ENCODE results near the gene KIF16B. TPM values are rescaled to one million over a fixed set of nuclear protein-coding genes. Genes with fewer than 3 reads are reported as not detected.

Gene KIF16B
- total and polyA plus RNA-seq, 2 of the 8 experiments (the other 6 are each of a cell fraction or from before 2014, with no cell fraction given): 3.0 to 9.2 TPM

DNA sequence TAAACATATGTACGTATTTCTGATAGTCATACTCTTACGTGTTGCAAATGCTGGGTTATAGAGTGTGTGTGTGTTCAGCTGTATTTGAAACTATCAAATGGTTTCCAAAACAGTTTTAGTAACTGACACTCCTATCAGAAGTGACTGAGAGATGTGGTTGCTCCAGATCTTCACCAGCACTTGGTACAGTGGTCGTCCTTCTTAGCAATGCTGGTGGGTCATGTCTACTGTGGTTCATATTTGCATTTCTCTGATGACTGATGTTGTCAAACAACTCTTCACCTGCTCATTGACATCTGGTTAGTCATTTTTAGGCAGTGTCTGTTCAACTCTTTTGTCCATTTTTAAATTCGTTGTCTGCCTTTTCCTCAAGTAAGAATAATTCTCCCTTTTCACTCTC lies 259.3 kb downstream of the KIF16B start:
- no peak for FAIRE-seq
- H3K9ac ChIP-seq (replicated peaks in 1 of 4; ENCODE audit: extremely low read depth in 1 of 4, low read depth in 3 of 4, low read length in 3 of 4): no peak overlapping the region
- H3K4ac ChIP-seq (replicated peaks; ENCODE audit: insufficient read length, low read depth, low read length): no peak overlapping the region
- POLR2A ChIA-PET (ENCODE audit: partially characterized antibody): no interaction called here
- no peak overlapping the region for H3K23ac ChIP-seq (ENCODE audit: insufficient read length)
- no peaks in the 10 kb centered on the region for H3K79me1 ChIP-seq (ENCODE audit: low read depth, low read length)
- H3K4me3 ChIP-seq (ENCODE audit: extremely low read depth in 1 of 4, insufficient read depth in 2 of 4, low read depth in 3 of 4, low read length in 4 of 4): no peak overlapping the region
- H3K9me3 ChIP-seq (ENCODE audit: insufficient read depth in 2 of 2, low read depth in 1 of 2, low read length in 1 of 2): no peaks in the 10 kb centered on the region
- no peak overlapping the region for H2BK20ac ChIP-seq (ENCODE audit: low read length)
- no peak overlapping the region for H3K4me2 ChIP-seq (ENCODE audit: insufficient read depth in 1 of 2, low read depth in 2 of 2, low read length in 2 of 2)
- CTCF ChIA-PET (ENCODE audit: partially characterized antibody): no interaction called here
- WGBS, 2 experiments (ENCODE audit: extremely low coverage in 1 of 2, insufficient coverage in 1 of 2, insufficient read length in 1 of 2, insufficient replicate concordance in 2 of 2, low coverage in 1 of 2, low lambda C conversion rate in 2 of 2, missing lambda C conversion rate in 1 of 2): 52% methylated on average over 4 of the region's 4 CpGs; no CpG with 5 or more reads in 1 of the 2 experiments
- no peak overlapping the region for H2AFZ ChIP-seq (ENCODE audit: low read length)
- H3K56ac ChIP-seq (replicated peaks; ENCODE audit: insufficient read length, low read depth, low read length): no peak overlapping the region
- TF ChIP-seq CHD1 (IDR thresholded peaks at IDR 0.05; ENCODE audit: low read depth, low read length) (no peak), TBP (IDR thresholded peaks at IDR 0.05; ENCODE audit: low read depth, low read length) (no peak), RXRA (IDR thresholded peaks at IDR 0.05; ENCODE audit: insufficient read depth, low read depth, low read length) (no peak), RFX5 (IDR thresholded peaks at IDR 0.05; ENCODE audit: borderline replicate concordance, low read depth, low read length) (no peak), CBX5 (IDR thresholded peaks at IDR 0.05; ENCODE audit: low read depth, low read length) (no peak), RBBP5 (IDR thresholded peaks at IDR 0.05; ENCODE audit: borderline replicate concordance, low read depth, low read length) (no peak), CHD2 (IDR thresholded peaks at IDR 0.05; ENCODE audit: low read length) (no peak), SP4 (IDR thresholded peaks at IDR 0.05; ENCODE audit: low read length) (no peak), CTBP2 (IDR thresholded peaks at IDR 0.05; ENCODE audit: borderline replicate concordance, insufficient read depth, insufficient read length, low read length) (no peak), PHF8 (conservative IDR thresholded peaks at IDR 0.05; ENCODE audit: low read depth, low read length) (no peak)
- no peak overlapping the region for H2AK5ac ChIP-seq (ENCODE audit: low read depth, low read length)
- H4K91ac ChIP-seq (replicated peaks; ENCODE audit: insufficient read length, low read length): no peak overlapping the region
- no peaks in the 10 kb centered on the region for H3K36me3 ChIP-seq (ENCODE audit: control insufficient read depth in 2 of 4, insufficient read depth in 4 of 4, low read length in 3 of 4)
- no peak overlapping the region for H4K8ac ChIP-seq (ENCODE audit: extremely low read depth, insufficient read depth, low read length)
- no peak overlapping the region for H2BK120ac ChIP-seq (replicated peaks; ENCODE audit: low read depth, low read length)
- H3K4me1 ChIP-seq (replicated peaks in 1 of 4; ENCODE audit: control insufficient read depth in 3 of 4, insufficient read depth in 4 of 4, low read length in 3 of 4): no peaks in the 10 kb centered on the region
- no peaks in the 10 kb centered on the region for H3K79me2 ChIP-seq (ENCODE audit: control insufficient read depth in 1 of 2, insufficient read depth in 2 of 2, low read length in 2 of 2)
- no peak overlapping the region for H2BK15ac ChIP-seq (ENCODE audit: low read length)
- no peak overlapping the region for H4K5ac ChIP-seq (ENCODE audit: insufficient read length, low read depth, low read length)
- H2BK5ac ChIP-seq (ENCODE audit: low read depth, low read length): no peak overlapping the region
- H3K18ac ChIP-seq (ENCODE audit: extremely low read depth, low read length): no peak overlapping the region
- no peak overlapping the region for H3K27ac ChIP-seq (ENCODE audit: low read depth, low read length)
- H3K23me2 ChIP-seq (ENCODE audit: low read depth, low read length): no peaks in the 10 kb centered on the region
- no peak overlapping the region for H3K14ac ChIP-seq (ENCODE audit: insufficient read length)
- H4K20me1 ChIP-seq (replicated peaks in 1 of 2; ENCODE audit: control insufficient read depth in 1 of 2, insufficient read depth in 2 of 2, low read length in 2 of 2): no peaks in the 10 kb centered on the region
- no peak for DNase-seq (ENCODE audit: low read depth in 1 of 2, low spot score in 2 of 2)
- H3K27me3 ChIP-seq (replicated peaks in 1 of 4; ENCODE audit: control insufficient read depth in 3 of 4, extremely low read depth in 1 of 4, insufficient read depth in 3 of 4, low read length in 3 of 4): no peaks in the 10 kb centered on the region
- H2BK12ac ChIP-seq (ENCODE audit: low read depth, low read length): no peak overlapping the region

Data from H1 (cell line).